SK-MEL-5 (cell line): ENCODE results near the gene IFITM2. TPM values are rescaled to one million over a fixed set of nuclear protein-coding genes. Genes with fewer than 3 reads are reported as not detected.
A peak's percentile ranks its signal among the peaks of the same experiment; 100 is the strongest.
"Not testable (repeated sequence)": the region's sequence is repeated elsewhere in the genome, so short reads cannot be mapped to it uniquely, and the experiment has no call there.

ENCODE experiments used
- DNase-seq: peaks from one replicate; pipeline ENCODE4 v3.0.0-alpha.2; 2016; ENCODE audit warnings: low read depth, low spot score
- in situ Hi-C: cut with HindIII; loops from 2 replicates; pipeline ENCODE4 v1.10.0; 2016; ENCODE audit warnings: low sequenced_read_pairs, high pct_unique_total_duplicates, low pct_unique_long_range_greater_than_20kb
- total RNA-seq: library from RNA; depleted of rRNA; stranded (reverse); fragments of >200 nt; shearing (Covaris generic); gene quantifications from 2 replicates; pipeline ENCODE4 v1.2.3, GENCODE V29; 2014

The IFITM2 gene
- total RNA-seq, 1 experiment from 2014 or later, result 4.2 TPM

DNA sequence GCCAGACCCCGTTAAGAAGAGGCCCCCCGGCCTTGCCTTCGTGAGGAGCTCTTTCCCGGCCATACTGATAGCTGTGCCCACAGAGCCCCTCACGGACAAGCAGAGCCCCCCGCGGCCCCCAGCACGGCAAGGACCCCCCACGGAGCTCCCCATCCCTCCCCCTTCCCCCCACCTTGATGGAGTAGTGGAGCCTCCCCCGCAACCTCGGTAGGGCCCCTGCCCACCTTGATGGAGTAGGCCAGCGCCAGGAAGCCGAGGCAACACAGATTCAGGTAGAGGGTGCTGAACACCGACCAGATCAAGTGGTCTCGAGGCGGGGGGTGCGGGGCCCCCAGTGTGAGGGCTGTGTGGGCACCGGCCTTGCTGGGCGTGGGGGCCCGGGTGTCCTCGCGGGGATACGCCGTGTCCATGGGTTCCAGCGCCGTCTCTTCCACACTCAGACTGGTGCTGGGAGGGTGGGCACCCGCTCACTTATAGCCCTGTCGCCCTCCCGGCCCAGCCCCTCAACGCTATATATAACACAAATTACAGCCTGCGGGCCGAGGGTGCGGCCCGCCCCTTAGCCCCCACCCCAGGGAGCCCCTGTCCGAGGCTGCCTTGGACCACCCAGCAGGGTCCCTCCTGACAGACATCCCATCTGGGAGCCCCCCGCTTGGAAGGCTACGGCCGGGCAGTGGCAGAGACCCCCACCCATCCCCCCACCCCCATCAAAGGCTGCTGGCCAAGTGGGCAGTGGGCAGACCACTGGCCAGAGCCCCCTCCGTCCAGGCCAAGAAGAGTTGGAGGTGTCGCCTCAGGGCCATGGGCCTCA lies 8.3 kb upstream of the IFITM2 start, which contains the start of gene IFITM5:
Gene IFITM5 (minus strand): TSS at position 446 of the 811 bp plus-strand sequence. CDS start 36 bp downstream, at position 410.
- DNase-seq, result no peak
- in situ Hi-C loops, result no loop called here

DNA sequence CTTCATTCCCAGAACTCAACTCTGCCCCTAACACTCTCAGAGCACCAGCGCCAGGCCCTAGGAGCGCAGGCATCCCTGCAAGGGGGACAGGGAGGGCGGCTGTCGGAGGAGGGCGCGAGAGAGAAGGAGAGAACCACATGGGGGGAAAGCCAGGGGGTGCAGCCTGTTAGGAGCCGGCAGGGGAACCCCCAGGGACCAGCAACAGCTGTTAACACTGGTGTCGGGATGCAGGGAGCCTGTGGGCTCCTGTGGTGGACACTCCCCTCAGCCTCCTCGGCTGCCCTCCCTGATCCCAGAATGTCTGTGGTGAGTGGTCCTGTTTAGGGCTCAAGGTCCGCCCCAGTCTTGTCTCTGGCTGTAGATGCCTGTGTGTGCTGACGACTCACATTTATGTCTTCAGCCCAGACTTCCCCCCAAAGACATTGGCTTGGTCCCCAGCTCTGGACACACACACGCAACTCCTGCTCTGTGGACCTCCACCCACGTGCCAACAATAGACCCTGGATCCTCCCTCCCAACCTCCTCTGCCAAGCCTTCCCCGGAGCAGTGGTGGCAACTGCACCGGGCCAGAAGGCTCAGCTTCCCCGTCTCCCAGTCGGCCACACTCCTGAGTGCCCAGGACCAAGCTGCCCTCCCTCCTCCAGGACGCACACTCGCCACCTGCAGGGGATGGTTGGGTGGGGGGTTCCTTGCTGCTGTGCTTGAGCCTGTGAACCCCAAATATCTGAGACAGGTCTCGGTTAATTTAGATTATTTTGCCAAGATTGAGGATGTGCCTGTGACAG lies 7.5 kb upstream of the IFITM2 start:
- DNase-seq, result no peak
- in situ Hi-C loops, result no loop called here

DNA sequence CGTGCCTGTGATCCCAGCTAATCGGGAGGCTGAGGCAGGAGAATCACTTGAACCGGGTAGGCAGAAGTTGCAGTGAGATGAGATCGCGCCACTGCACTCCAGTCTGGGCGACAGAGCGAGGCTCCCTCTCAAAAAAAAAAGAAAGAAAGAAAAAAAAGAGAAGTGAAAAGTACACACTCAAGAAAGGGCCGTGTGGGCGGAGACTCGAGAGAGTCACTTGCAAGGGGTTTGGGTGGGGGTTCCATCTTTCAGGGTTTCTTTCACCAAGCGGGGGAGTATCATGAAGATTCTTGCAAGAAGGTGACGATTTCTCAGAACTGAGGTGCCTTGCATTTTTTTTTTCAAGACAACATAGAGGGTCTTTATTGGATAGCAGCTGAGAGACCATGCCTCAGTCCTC lies 4.3 kb upstream of the IFITM2 start:
- in situ Hi-C loops, result no loop called here
- DNase-seq, result no peak

DNA sequence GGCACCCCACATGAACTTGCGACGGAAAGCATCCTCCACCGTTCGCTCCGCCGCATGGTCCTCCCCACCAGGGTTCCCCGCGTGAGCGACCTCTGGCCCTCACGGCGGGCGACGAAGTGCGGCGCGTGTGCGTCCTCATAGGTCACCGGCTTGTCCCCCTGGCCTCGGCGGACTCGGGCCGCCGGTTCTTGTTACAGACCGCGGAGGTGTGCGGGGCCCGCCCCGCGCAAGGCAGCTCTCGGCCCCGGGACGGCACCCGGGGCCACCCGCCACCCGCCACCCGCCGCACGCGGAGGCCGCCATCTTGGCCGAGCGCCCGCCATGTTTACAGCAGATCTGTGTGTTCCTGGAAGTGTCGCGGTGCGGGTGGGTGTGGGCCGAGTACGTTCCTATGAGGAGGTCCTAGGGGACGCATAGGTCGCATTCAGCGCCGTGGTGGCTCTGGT lies 3.5 kb upstream of the IFITM2 start:
- DNase-seq, result no peak
- in situ Hi-C loops, result no loop called here

DNA sequence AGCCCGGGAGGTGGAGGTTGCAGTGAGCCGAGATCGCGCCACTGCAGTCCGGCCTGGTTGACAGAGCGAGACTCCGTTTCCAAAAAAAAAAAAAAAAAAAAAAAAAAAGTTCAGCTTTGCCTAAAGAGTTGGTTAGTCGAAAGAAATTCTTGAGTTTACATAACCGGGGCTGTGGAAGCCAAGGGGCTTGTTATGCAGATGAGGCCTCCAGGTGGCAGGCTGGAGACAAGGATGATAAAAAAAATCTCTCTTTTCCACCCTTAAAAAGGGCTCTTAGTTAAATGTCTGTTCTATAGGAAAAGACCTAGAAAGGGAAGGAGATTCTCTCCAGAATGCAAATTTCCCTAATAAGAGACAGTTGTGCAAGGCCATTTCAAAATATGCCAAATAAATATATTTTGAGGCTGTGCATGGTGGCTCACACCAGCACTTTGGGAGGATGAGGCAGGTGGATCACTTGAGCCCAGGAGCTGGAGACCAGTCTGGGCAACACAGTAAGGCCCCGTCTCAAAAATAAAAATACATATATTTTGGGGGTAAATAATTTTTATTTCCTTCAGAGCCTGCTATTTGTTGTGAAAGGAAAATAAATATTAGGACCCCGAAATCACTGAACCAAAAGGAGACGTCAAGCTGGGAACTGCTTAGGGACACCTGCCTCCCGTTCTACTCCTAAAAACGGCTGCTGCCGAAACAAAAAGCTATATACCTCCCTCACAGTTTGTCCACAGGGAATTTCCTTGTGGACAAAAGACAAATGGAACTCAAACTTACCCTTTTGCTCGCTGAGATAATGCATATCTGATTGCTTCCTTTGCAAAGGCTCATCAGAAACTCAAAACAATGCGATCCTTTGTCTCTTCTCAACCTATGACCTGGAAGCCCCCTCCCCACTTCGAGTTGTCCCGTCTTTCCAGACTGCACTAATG lies 2.4 kb upstream of the IFITM2 start:
- in situ Hi-C loops, result no loop called here

DNA sequence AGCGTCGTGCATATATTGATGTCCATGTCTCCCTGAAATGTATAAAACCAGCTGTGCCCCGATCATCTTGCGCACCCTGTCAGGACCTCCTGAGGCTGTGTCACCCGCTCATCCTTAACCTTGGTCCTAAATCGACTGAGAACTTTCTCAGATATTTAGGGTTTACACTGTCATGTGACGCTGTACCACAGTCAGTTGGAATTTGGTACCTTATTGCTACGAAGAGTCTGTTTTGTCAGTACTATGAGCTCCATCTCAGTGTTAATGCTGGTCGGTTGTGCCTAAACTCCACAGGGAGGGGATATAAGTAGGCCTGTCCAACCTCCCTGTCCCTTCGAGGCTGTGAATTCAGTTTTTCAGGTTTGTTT lies 1.8 kb upstream of the IFITM2 start:
- no peak for DNase-seq
- in situ Hi-C loops, result no loop called here

More for the DNA sequence above, 2.4 kb upstream of the IFITM2 start:
- peak; percentile 73 for DNase-seq

DNA sequence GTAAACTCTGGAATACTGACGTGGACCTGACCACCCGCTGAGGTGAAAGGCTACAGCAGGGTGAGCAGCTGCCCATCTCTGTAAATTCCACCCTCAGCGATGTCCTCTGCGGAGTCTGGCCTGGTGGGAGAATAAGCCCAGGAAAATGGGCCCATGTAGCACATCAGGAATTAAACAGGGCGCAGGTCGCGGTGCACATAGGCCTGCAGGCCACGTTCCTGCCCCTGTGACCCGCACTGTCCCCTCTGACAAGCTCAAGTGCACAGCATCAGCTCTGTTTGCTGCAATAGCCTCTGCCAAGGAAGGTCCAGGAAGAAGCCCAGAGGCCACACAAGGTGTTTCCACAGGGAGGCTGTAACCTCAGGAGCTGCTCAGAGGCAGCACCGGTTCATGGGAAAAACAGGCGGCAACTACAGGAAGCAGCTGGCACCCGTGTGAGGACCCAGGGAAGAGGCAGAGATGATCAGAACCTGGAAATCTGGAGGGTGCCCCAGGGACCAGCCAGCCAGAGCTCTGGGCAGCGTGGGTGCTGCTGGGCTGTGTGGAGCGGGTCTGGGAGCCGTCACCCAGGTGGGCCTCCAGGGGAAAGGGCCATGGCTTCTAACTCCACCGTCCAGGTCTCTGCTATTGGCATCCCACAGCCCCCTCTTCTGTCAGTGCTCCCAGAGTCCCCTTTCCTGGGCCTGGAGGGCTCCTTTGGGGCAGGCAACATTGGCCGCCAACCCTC lies 808 bp upstream of the IFITM2 start:
- in situ Hi-C loops, result no loop called here
- no peak for DNase-seq

DNA sequence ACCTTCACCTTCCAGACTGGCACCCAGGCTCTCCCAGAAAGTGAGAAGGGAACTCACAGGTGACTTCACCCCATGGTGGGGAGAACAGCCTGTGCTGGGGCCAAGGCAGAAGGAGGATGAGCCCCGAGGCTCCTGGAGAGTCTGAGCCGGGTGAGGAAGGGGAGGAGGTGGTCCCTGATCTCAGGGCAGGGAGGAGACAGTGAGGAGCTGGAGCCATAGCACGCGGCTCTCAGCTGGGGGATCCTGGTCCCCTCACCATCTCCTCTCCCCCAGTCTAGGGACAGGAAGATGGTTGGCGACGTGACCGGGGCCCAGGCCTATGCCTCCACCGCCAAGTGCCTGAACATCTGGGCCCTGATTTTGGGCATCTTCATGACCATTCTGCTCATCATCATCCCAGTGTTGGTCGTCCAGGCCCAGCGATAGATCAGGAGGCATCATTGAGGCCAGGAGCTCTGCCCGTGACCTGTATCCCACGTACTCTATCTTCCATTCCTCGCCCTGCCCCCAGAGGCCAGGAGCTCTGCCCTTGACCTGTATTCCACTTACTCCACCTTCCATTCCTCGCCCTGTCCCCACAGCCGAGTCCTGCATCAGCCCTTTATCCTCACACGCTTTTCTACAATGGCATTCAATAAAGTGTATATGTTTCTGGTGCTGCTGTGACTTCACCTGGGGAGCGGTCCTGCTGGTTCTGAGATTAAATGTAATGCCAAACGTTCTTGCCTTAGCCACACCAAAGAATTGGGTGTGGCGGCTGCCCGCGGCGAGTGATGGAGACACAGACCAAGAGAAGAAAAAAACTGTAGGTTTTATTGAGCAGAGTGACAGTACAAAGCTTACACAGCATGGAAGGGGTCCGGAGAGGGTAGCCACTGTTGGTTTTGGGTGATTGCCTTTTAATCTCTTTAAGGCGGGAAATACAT lies 1.4 kb downstream of the IFITM2 start:
- in situ Hi-C loops, DNase-seq: not testable (repeated sequence)

DNA sequence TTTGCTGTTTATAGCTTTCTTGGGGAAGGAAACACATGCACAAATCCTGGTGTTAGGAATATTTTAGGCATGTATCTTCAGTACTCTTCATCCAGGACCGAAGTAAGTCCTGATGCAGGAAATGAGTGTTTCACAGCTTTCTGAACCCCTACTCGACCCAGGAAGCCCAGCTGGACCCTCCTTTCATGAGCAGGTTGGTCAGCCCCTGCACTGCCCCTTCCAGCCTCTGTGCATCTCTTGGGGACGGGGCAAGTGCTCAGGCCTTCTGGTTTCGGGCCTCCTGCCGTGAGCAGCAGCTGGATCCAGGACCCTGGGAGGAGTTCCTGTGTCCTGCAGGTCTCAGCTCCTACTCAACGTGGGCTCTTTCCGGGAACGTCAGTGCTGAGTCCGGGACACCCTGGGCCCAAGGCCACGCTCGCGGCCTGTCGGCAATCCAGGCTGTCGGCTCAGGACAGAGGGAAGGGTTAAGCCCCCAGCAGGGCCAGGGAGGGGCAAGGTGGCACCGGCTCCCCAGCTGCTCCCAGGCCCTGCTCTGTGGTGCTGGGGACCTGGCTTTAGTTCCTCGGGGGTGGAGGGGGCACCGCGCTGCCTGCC lies 2.5 kb downstream of the IFITM2 start:
- in situ Hi-C loops, result not testable (repeated sequence)

DNA sequence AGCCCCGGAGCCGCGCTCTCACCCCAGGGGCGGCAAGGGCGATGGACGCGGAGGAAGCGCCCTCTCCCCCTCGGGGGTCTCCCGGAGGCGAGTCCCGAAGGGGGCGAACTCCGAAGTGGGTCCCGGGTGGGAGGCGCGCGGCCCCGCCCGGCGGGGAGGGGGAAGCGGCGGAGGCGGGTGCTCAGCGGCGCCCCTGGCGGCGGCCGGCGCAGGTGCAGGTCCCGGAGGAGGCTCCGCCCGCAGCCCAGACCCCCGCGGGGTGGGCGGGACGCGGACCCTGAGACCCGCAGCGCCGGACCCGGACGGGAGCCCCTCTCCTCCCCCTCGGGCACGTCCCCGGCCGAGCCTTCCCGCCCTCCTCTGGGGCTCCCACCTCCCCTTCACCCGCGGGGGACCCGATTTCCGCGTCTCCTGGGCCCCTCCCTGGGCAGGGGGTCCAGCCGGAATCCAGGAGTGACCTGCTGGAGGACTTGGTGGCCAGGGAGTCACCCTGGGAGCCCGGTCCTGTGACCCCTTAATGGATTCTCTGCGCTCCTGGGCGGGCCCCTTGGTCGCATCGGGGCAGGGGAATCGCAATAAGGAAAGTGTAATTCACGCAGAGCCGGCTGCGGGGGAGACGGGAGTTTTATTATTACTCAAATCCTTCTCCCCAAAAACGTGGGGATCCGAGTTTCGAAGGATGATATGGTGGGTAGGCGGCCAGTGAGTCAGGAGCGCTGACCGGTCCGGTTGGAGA lies 3.6 kb downstream of the IFITM2 start:
- DNase-seq, in situ Hi-C loops: not testable (repeated sequence)

More for the DNA sequence above, 2.5 kb downstream of the IFITM2 start:
- not testable (repeated sequence) for DNase-seq

DNA sequence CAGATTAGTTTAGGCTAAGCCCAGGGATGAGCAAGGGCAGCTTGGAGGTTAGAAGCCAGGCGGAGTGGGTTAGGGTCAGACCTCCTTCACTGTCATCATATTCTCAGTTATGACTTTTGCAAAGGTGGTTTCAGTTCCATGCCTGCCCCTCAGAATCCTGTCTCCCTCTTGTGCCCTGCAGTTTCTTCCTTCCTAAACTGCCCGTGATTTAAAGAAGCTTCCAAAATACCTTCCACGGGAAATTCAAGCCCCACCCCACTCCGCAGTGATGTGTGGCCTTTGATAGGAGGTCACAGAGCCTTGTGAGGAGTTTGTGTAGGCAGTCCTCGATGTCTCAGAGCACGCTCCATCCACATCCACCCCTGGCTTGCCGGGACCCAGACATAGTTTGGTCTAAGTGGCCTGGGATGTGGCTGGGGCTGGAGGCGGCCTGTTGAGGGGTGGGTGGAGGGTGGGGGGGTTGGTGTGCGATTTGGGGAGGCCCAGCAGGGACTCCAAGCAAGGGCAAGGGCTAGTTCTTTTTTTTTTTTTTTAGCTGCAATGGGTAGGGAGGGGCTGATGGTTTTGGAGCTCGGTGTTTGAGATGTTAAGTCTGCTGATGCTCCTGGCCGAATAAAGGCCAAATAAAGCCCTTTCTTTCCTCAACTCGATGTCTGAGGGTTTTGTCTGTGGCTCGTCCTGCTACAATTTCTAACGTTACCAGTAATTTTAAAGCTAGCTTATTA lies 4.6 kb downstream of the IFITM2 start:
- in situ Hi-C loops, result no loop called here
- no peak for DNase-seq

DNA sequence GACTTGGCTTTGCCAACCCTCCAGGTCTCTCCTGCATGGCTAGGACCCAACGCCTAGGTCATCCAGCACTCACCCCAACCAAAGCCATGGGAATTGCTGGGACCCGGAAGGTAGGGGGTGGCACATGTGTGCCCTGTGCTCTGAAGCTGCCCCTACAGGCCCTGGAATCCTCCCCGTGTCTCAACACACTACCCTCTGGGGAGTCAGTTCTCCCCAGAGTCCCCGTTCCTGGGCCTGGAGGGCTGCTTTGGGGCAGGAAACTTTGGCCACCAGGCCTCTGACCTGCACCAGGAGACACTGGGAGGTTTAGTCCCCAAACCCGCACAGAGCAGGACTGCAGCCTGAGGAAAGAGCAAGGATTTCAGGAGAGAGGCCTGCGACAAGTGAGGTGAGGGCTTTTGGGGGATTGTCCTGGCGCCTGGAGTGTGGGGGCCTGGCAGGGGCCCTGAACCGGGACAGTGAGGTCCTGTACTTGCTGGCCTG lies 5.7 kb downstream of the IFITM2 start:
- in situ Hi-C loops, result no loop called here
- no peak for DNase-seq

DNA sequence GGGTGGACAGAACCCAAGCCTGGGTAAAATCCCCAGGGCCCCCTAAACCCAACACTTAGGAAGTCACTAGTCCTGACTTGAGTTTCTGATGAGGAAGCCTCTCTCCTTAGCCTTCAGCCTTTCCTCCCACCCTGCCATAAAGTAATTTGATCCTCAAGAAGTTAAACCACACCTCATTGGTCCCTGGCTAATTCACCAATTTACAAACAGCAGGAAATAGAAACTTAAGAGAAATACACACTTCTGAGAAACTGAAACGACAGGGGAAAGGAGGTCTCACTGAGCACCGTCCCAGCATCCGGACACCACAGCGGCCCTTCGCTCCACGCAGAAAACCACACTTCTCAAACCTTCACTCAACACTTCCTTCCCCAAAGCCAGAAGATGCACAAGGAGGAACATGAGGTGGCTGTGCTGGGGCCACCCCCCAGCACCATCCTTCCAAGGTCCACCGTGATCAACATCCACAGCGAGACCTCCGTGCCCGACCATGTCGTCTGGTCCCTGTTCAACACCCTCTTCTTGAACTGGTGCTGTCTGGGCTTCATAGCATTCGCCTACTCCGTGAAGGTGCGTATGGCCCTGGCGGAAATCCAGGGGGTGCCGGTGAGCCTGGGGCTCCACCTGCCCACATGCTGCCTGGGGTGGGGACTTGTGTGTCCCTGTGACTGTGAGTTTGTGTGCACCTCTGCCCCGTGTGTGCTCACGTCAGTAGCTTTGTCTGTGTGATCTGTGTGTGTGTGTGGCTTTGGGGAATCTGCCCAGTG lies 6.4 kb downstream of the IFITM2 start, which contains the start of gene IFITM1:
Gene IFITM1 (plus strand): TSS at position 254 of the 767 bp plus-strand sequence. CDS start 131 bp downstream, at position 385.
- no peak for DNase-seq
- in situ Hi-C loops, result no loop called here

DNA sequence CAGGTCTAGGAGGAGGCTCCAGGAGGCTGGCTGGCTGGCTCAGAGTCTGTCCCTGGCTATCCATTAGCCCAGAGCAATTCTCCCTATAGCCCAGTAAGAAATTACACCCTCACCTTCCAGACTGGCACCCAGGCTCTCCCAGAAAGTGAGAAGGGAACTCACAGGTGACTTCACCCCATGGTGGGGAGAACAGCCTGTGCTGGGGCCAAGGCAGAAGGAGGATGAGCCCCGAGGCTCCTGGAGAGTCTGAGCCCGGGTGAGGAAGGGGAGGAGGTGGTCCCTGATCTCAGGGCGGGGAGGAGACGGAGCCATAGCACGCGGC lies 6.9 kb downstream of the IFITM2 start:
- in situ Hi-C loops, result not testable (repeated sequence)

More for the DNA sequence above, 6.9 kb downstream of the IFITM2 start:
- not testable (repeated sequence) for DNase-seq
